ENCODE measurements around the gene PIP4P1. TPM values are rescaled to one million over a fixed set of nuclear protein-coding genes. Genes with fewer than 3 reads are reported as not detected.

The PIP4P1 gene
- total and polyA plus RNA-seq, 2 experiments from 2014 or later, result 20.9 to 26.4 TPM

DNA sequence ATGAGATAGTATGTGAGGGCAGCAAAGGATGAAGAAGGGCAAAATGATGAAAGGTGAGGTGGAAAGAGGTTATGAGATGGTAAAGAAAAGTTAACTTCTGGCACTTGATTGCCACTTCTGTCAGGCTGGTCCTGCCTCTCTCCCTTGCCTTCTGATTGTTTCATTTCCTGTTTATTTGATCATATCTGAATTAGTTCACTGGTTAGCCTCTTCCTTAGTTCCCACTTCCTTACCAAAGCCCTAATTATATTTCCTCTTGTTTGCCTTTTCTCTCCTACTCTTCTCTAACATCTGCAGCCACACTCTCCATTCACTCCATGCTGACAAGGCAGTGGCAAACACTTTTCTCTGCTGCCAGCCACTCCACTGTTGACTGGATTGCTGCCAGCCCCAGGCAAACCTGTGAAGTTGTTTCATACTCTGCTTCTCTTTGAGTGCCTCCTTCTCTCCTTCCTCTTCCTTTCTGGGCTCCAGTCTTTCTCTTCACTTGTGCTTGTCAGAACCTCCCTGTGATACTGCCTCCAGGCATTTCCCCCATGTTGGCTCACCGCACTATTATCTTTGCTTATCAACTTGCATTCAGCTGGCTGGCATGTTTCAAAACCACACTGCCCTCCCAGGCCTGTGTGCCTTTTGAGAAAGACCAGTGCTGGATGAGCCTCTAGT, 16.1 kb upstream of the PIP4P1 start:
- 0 out of 2 replicates have a peak overlapping the region, but pooled peaks have one; percentile 4 for H3K27ac Mint-ChIP-seq
- Histone ChIP-seq H4K20me1 (replicated peaks; ENCODE audit: insufficient read depth) (no peaks in the 10 kb centered on the region; the same call in 1 of the 2 replicates), H3K4me1 (ENCODE audit: insufficient read depth) (peaks cover 12% of the 10 kb centered on the region), H3K79me2 (replicated peaks; ENCODE audit: insufficient read depth) (peaks cover 11% of the 10 kb centered on the region), H3F3A (replicated peaks; ENCODE audit: low read depth) (peaks cover 10% of the 10 kb centered on the region; the same call in 1 of the 2 replicates), H3K27me3 (ENCODE audit: insufficient read depth) (no peaks in the 10 kb centered on the region), H3K4me2 (no peak overlapping the region), H3K9me2 (ENCODE audit: insufficient read depth) (no peaks in the 10 kb centered on the region), H3K36me3 (ENCODE audit: insufficient read depth) (peaks cover 47% of the 10 kb centered on the region), H3K27ac (ENCODE audit: low read depth) (peak overlapping the region; percentile 61; the same call in 1 of the 2 replicates), H3K4me3 (no peak overlapping the region), H2AFZ (no peak overlapping the region)
- H3K36me3 Mint-ChIP-seq (ENCODE audit: low read depth), result peaks cover 60% of the 10 kb centered on the region
- TF ChIP-seq EZH2phosphoT487 (IDR thresholded peaks at IDR 0.05; ENCODE audit: unreplicated experiment), result no peak
- TF ChIP-seq, protein P1, sequence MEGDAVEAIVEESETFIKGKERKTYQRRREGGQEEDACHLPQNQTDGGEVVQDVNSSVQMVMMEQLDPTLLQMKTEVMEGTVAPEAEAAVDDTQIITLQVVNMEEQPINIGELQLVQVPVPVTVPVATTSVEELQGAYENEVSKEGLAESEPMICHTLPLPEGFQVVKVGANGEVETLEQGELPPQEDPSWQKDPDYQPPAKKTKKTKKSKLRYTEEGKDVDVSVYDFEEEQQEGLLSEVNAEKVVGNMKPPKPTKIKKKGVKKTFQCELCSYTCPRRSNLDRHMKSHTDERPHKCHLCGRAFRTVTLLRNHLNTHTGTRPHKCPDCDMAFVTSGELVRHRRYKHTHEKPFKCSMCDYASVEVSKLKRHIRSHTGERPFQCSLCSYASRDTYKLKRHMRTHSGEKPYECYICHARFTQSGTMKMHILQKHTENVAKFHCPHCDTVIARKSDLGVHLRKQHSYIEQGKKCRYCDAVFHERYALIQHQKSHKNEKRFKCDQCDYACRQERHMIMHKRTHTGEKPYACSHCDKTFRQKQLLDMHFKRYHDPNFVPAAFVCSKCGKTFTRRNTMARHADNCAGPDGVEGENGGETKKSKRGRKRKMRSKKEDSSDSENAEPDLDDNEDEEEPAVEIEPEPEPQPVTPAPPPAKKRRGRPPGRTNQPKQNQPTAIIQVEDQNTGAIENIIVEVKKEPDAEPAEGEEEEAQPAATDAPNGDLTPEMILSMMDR (conservative IDR thresholded peaks at IDR 0.05; ENCODE audit: low read depth in 2 of 2), result no peak
- TF ChIP-seq JUNB (IDR thresholded peaks at IDR 0.05; ENCODE audit: unreplicated experiment), result no peak
- TF ChIP-seq, protein P2, sequence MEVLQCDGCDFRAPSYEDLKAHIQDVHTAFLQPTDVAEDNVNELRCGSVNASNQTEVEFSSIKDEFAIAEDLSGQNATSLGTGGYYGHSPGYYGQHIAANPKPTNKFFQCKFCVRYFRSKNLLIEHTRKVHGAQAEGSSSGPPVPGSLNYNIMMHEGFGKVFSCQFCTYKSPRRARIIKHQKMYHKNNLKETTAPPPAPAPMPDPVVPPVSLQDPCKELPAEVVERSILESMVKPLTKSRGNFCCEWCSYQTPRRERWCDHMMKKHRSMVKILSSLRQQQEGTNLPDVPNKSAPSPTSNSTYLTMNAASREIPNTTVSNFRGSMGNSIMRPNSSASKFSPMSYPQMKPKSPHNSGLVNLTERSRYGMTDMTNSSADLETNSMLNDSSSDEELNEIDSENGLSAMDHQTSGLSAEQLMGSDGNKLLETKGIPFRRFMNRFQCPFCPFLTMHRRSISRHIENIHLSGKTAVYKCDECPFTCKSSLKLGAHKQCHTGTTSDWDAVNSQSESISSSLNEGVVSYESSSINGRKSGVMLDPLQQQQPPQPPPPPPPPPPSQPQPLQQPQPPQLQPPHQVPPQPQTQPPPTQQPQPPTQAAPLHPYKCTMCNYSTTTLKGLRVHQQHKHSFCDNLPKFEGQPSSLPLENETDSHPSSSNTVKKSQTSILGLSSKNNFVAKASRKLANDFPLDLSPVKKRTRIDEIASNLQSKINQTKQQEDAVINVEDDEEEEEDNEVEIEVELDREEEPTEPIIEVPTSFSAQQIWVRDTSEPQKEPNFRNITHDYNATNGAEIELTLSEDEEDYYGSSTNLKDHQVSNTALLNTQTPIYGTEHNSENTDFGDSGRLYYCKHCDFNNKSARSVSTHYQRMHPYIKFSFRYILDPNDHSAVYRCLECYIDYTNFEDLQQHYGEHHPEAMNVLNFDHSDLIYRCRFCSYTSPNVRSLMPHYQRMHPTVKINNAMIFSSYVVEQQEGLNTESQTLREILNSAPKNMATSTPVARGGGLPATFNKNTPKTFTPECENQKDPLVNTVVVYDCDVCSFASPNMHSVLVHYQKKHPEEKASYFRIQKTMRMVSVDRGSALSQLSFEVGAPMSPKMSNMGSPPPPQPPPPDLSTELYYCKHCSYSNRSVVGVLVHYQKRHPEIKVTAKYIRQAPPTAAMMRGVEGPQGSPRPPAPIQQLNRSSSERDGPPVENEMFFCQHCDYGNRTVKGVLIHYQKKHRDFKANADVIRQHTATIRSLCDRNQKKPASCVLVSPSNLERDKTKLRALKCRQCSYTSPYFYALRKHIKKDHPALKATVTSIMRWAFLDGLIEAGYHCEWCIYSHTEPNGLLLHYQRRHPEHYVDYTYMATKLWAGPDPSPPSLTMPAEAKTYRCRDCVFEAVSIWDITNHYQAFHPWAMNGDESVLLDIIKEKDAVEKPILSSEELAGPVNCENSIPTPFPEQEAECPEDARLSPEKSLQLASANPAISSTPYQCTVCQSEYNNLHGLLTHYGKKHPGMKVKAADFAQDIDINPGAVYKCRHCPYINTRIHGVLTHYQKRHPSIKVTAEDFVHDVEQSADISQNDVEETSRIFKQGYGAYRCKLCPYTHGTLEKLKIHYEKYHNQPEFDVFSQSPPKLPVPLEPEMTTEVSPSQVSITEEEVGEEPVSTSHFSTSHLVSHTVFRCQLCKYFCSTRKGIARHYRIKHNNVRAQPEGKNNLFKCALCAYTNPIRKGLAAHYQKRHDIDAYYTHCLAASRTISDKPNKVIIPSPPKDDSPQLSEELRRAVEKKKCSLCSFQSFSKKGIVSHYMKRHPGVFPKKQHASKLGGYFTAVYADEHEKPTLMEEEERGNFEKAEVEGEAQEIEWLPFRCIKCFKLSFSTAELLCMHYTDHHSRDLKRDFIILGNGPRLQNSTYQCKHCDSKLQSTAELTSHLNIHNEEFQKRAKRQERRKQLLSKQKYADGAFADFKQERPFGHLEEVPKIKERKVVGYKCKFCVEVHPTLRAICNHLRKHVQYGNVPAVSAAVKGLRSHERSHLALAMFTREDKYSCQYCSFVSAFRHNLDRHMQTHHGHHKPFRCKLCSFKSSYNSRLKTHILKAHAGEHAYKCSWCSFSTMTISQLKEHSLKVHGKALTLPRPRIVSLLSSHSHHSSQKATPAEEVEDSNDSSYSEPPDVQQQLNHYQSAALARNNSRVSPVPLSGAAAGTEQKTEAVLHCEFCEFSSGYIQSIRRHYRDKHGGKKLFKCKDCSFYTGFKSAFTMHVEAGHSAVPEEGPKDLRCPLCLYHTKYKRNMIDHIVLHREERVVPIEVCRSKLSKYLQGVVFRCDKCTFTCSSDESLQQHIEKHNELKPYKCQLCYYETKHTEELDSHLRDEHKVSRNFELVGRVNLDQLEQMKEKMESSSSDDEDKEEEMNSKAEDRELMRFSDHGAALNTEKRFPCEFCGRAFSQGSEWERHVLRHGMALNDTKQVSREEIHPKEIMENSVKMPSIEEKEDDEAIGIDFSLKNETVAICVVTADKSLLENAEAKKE (CRISPR knock-in tag; IDR thresholded peaks at IDR 0.05), result no peak
- no peak for TF ChIP-seq NANOG (IDR thresholded peaks at IDR 0.05; ENCODE audit: borderline replicate concordance)
- no peak for TF ChIP-seq POLR2AphosphoS5 (IDR thresholded peaks at IDR 0.05; ENCODE audit: low read depth)
- TF ChIP-seq, protein P3, sequence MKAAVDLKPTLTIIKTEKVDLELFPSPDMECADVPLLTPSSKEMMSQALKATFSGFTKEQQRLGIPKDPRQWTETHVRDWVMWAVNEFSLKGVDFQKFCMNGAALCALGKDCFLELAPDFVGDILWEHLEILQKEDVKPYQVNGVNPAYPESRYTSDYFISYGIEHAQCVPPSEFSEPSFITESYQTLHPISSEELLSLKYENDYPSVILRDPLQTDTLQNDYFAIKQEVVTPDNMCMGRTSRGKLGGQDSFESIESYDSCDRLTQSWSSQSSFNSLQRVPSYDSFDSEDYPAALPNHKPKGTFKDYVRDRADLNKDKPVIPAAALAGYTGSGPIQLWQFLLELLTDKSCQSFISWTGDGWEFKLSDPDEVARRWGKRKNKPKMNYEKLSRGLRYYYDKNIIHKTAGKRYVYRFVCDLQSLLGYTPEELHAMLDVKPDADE (IDR thresholded peaks at IDR 0.05), result no peak
- no peak for TF ChIP-seq STAT1 (IDR thresholded peaks at IDR 0.05; ENCODE audit: unreplicated experiment)
- TF ChIP-seq CREB1 (CRISPR knock-in tag; IDR thresholded peaks at IDR 0.05; ENCODE audit: low read depth), result no peak
- TF ChIP-seq, protein P4, sequence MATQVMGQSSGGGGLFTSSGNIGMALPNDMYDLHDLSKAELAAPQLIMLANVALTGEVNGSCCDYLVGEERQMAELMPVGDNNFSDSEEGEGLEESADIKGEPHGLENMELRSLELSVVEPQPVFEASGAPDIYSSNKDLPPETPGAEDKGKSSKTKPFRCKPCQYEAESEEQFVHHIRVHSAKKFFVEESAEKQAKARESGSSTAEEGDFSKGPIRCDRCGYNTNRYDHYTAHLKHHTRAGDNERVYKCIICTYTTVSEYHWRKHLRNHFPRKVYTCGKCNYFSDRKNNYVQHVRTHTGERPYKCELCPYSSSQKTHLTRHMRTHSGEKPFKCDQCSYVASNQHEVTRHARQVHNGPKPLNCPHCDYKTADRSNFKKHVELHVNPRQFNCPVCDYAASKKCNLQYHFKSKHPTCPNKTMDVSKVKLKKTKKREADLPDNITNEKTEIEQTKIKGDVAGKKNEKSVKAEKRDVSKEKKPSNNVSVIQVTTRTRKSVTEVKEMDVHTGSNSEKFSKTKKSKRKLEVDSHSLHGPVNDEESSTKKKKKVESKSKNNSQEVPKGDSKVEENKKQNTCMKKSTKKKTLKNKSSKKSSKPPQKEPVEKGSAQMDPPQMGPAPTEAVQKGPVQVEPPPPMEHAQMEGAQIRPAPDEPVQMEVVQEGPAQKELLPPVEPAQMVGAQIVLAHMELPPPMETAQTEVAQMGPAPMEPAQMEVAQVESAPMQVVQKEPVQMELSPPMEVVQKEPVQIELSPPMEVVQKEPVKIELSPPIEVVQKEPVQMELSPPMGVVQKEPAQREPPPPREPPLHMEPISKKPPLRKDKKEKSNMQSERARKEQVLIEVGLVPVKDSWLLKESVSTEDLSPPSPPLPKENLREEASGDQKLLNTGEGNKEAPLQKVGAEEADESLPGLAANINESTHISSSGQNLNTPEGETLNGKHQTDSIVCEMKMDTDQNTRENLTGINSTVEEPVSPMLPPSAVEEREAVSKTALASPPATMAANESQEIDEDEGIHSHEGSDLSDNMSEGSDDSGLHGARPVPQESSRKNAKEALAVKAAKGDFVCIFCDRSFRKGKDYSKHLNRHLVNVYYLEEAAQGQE (IDR thresholded peaks at IDR 0.05; ENCODE audit: unreplicated experiment), result no peak
- no peaks in the 10 kb centered on the region for H3K9me3 Mint-ChIP-seq
- ATAC-seq (no peak), DNase-seq (ENCODE audit: low spot score) (no peak)
- no peak overlapping the region for H3K4me3 Mint-ChIP-seq
- H3K4me1 Mint-ChIP-seq, result peaks cover 9% of the 10 kb centered on the region
- no peaks in the 10 kb centered on the region for H3K27me3 Mint-ChIP-seq (ENCODE audit: insufficient read depth, low read depth, poor library complexity)

Measured in GM23338 (cell line).